HFFc6 (cell line): Measurements from ENCODE around the gene NXF3. TPM values are rescaled to one million over a fixed set of nuclear protein-coding genes. Genes with fewer than 3 reads are reported as not detected.
"Not testable (repeated sequence)": the region's sequence is repeated elsewhere in the genome, so short reads cannot be mapped to it uniquely, and the experiment has no call there.

Source experiments
- DNase-seq: peaks from one replicate; pipeline ENCODE4 v3.0.0-alpha.2; 2018
- H3K27ac Mint-ChIP-seq: 2 replicates; pipeline ENCODE4 v1.8.0; 2020; ENCODE audit warnings: mild to moderate bottlenecking, mixed read lengths
- H3K27me3 Mint-ChIP-seq: 2 replicates; pipeline ENCODE4 v1.8.0; 2021; ENCODE audit warnings: mild to moderate bottlenecking, moderate library complexity, mixed read lengths; ENCODE audit not compliant: insufficient read depth
- H3K36me3 Mint-ChIP-seq: 2 replicates; pipeline ENCODE4 v1.8.0; 2021; ENCODE audit warnings: low read depth, mixed read lengths
- H3K4me1 Mint-ChIP-seq: 2 replicates; pipeline ENCODE4 v1.8.0; 2020; ENCODE audit warnings: low read depth, mixed read lengths
- H3K4me3 Mint-ChIP-seq: 2 replicates; pipeline ENCODE4 v1.8.0; 2020; ENCODE audit warnings: mild to moderate bottlenecking, moderate library complexity, mixed read lengths
- H3K9me3 Mint-ChIP-seq: 2 replicates; pipeline ENCODE4 v1.8.0; 2020; ENCODE audit warnings: mild to moderate bottlenecking, mixed read lengths
- CTCF ChIP-seq: fragments of 200-600 bp; sonication (generic); IDR thresholded peaks from 2 replicates; pipeline ENCODE4 v1.5.0; 2021; ENCODE audit warnings: antibody characterized with exemption, mild to moderate bottlenecking
- total RNA-seq, 6 experiments: library from RNA; stranded (reverse); fragmentation: NEBNext Ultra II Directional; extraction: Animal tissue kit (Norgen Biotek cat#: 25700); gene quantifications; 2 replicates in 1 of 6; 3 replicates in 5 of 6; pipeline ENCODE4 v1.2.3, GENCODE V29; 2021

Gene NXF3
- total RNA-seq, 6 experiments from 2014 or later, result 0.54 to 4.2 (median 1.1) TPM

DNA sequence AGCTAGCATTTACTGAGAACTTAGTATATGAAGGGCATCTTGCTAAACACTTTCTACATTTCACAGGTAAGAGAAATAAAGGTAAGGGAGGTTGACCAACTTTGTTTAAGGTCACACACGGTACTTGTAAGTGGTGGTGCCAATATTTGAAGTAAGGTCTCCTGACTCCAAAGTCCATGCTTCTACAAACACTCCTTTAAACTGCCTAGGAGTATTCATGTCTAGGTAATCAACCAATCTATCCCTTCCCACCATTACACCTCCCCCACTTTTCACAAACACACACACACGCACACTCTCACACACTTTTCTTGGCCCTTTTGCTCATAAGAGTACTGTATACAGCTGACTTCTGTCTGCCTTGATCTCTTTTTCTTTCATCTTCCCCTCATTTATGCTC is 36.0 kb downstream of the NXF3 start:
- no peak for TF ChIP-seq CTCF
- Mint-ChIP-seq H3K4me3 (no peak overlapping the region), H3K36me3 (no peaks in the 10 kb centered on the region), H3K27ac (no peak overlapping the region), H3K27me3 (no peaks in the 10 kb centered on the region; the same call in 1 of the 2 replicates), H3K9me3 (no peaks in the 10 kb centered on the region), H3K4me1 (no peaks in the 10 kb centered on the region)
- no peak for DNase-seq

GRCh38 chrX:103052625-103053024 is 40.3 kb downstream of the NXF3 start:
- no peaks in the 10 kb centered on the region for H3K36me3 Mint-ChIP-seq
- no peak overlapping the region for H3K27ac Mint-ChIP-seq
- H3K9me3 Mint-ChIP-seq, result no peaks in the 10 kb centered on the region
- H3K27me3 Mint-ChIP-seq, result peaks cover 4% of the 10 kb centered on the region
- H3K4me3 Mint-ChIP-seq, result no peak overlapping the region
- TF ChIP-seq CTCF, result no peak
- no peak for DNase-seq
- H3K4me1 Mint-ChIP-seq, result no peaks in the 10 kb centered on the region

DNA sequence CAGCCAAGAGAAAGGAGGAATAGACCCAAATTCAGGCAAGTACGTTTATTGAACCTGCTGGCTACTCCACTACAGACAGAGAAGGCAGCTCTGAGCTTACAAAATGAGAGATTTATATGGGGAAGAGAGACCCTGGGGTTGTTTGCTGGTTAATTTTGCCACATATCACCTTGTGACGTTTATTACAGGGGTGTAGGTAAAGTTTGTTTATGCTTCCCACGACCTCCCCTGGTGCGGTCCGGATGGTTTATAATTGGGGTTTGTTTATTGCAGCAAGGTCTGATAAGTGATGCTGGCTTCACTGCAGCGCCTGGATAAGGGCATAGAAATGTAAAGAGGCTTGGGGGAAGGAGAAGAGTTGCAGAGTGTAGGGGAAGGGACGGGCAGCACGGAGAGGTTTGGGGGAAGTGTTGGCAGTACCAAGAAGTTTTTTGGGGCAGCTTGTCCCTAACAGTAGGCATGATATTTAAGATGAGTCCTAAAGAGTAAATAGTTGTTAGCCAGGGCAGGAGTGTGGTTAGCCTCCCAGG is 41.6 kb downstream of the NXF3 start:
- H3K27ac Mint-ChIP-seq, result no peak overlapping the region
- peaks cover 5% of the 10 kb centered on the region; the same call in 1 of the 2 replicates for H3K36me3 Mint-ChIP-seq
- H3K4me1 Mint-ChIP-seq, result no peaks in the 10 kb centered on the region
- no peak for TF ChIP-seq CTCF
- no peak for DNase-seq
- no peak overlapping the region for H3K4me3 Mint-ChIP-seq
- H3K27me3 Mint-ChIP-seq, result peaks cover 4% of the 10 kb centered on the region; the same call in 1 of the 2 replicates
- H3K9me3 Mint-ChIP-seq, result peaks cover 7% of the 10 kb centered on the region; the same call in 1 of the 2 replicates

- not testable (repeated sequence) for DNase-seq, H3K27me3 Mint-ChIP-seq, H3K36me3 Mint-ChIP-seq
Observed at GRCh38 chrX:103033371-103033770, 59.6 kb downstream of the NXF3 start.

More at GRCh38 chrX:103033371-103033770, 59.6 kb downstream of the NXF3 start:
- not testable (repeated sequence) for H3K4me1 Mint-ChIP-seq, H3K9me3 Mint-ChIP-seq, H3K27ac Mint-ChIP-seq, H3K4me3 Mint-ChIP-seq

Other genes with a start within 250 kb of the NXF3 start
- not detected for gene RAB40AL, start 155.9 kb downstream of the NXF3 start, total RNA-seq
- gene BEX1, start 29.0 kb downstream of the NXF3 start, total RNA-seq, result not detected
- 1 to 10 TPM in 1 of 6 experiments, under 1 TPM in 5; 0.19 to 1.4 (median 0.32) TPM for gene BEX4, start 122.0 kb upstream of the NXF3 start, total RNA-seq
- 10 to 100 TPM; 65.0 to 81.7 (median 74.0) TPM for gene TCEAL8, start 162.0 kb upstream of the NXF3 start, total RNA-seq
- not detected for gene TCEAL5, start 183.6 kb upstream of the NXF3 start, total RNA-seq
- not detected for gene BEX2, start 217.8 kb upstream of the NXF3 start, total RNA-seq
- 10 to 100 TPM; 12.3 to 17.5 (median 16.0) TPM for gene TCEAL7, start 237.1 kb upstream of the NXF3 start, total RNA-seq